Measurements from ENCODE around the gene APBB1IP.

GRCh38 chr10:26408858-26409494 is 29.2 kb upstream of the APBB1IP start:
- no peak for TF ChIP-seq CTCF (IDR thresholded peaks at IDR 0.05)
- TF ChIP-seq POLR2A (IDR thresholded peaks at IDR 0.05), result no peak
